OCI-LY7 (cell line): Measurements from ENCODE around the gene MS4A10. TPM values are rescaled to one million over a fixed set of nuclear protein-coding genes. Genes with fewer than 3 reads are reported as not detected.

Experiments
- BruUV-seq: library from RNA; stranded (reverse); fragments of 400-500 nt; replicated peaks from 2 replicates; lab custom pipeline; 2021; lab: Mats Ljungman, UMichigan
- CTCF ChIA-PET: fragments of 300-600 bp; sonication (Branson Sonifier 250); formaldehyde crosslinking; loops from one replicate; lab custom pipeline; 2022; ENCODE audit warnings: antibody characterized with exemption; ENCODE audit not compliant: unreplicated experiment; lab: Charles Lee
- POLR2A ChIA-PET: fragments of 300-600 bp; sonication (Branson Sonifier 250); formaldehyde crosslinking; loops from one replicate; lab custom pipeline; 2022; ENCODE audit warnings: antibody characterized with exemption; lab: Charles Lee
- DNase-seq: peaks from one replicate; pipeline ENCODE4 v3.0.0-alpha.2; 2015; ENCODE audit warnings: low spot score
- H2AFZ ChIP-seq: fragments of 200-600 bp; sonication (generic), shearing (Covaris generic); 2 replicates; pipeline ENCODE4 v1.6.1; 2014; ENCODE audit warnings: mild to moderate bottlenecking, antibody characterized with exemption, low read length, moderate library complexity
- H3K27ac ChIP-seq: fragments of 200-600 bp; sonication (generic); 2 replicates; pipeline ENCODE4 v1.5.1; 2014; ENCODE audit warnings: mixed run types, low read depth, mild to moderate bottlenecking, moderate library complexity, low read length, inconsistent platforms; ENCODE audit not compliant: poor library complexity, severe bottlenecking
- H3K36me3 ChIP-seq: fragments of 200-600 bp; sonication (generic); 2 replicates; pipeline ENCODE4 v1.6.1; 2014; ENCODE audit warnings: mild to moderate bottlenecking, antibody characterized with exemption, low read length, moderate library complexity, mixed read lengths; ENCODE audit not compliant: insufficient read depth
- H3K4me1 ChIP-seq: fragments of 200-600 bp; sonication (generic); 2 replicates; pipeline ENCODE4 v1.5.1; 2014; ENCODE audit warnings: mild to moderate bottlenecking, low read length; ENCODE audit not compliant: insufficient read depth, poor library complexity, severe bottlenecking
- H3K4me2 ChIP-seq: fragments of 200-600 bp; sonication (generic); 2 replicates; pipeline ENCODE4 v1.6.1; 2014; ENCODE audit warnings: mild to moderate bottlenecking, low read length
- H3K4me3 ChIP-seq: fragments of 200-600 bp; sonication (generic); 2 replicates; pipeline ENCODE4 v1.5.1; 2014; ENCODE audit warnings: mild to moderate bottlenecking, low read depth, low read length; ENCODE audit not compliant: poor library complexity, severe bottlenecking
- H3K79me2 ChIP-seq: fragments of 200-600 bp; sonication (generic); 2 replicates; pipeline ENCODE4 v1.6.1; 2016; ENCODE audit warnings: low read depth, mild to moderate bottlenecking, low read length, moderate library complexity, mixed read lengths; ENCODE audit not compliant: insufficient read depth
- H3K9me2 ChIP-seq: fragments of 200-600 bp; sonication (generic); 2 replicates; pipeline ENCODE4 v1.6.1; 2016; ENCODE audit warnings: mild to moderate bottlenecking, low read length, mixed read lengths; ENCODE audit not compliant: insufficient read depth
- H3K9me3 ChIP-seq: fragments of 200-600 bp; sonication (generic); 2 replicates; pipeline ENCODE4 v1.6.1; 2014; ENCODE audit warnings: mild to moderate bottlenecking, mixed run types, low read length, mixed read lengths
- H4K20me1 ChIP-seq: fragments of 200-600 bp; sonication (generic); 2 replicates; pipeline ENCODE4 v1.6.1; 2014; ENCODE audit warnings: mild to moderate bottlenecking, antibody characterized with exemption, low read length, moderate library complexity, mixed read lengths; ENCODE audit not compliant: insufficient read depth
- CTCF ChIP-seq: fragments of 200-600 bp; sonication (generic); conservative IDR thresholded peaks from 2 replicates; pipeline ENCODE4 v1.5.1; 2014; ENCODE audit warnings: mild to moderate bottlenecking, antibody characterized with exemption, low read length, moderate library complexity, mixed read lengths
- EZH2phosphoT487 ChIP-seq: fragments of 200-600 bp; sonication (generic); IDR thresholded peaks from 2 replicates; pipeline ENCODE4 v1.6.1; 2018; ENCODE audit warnings: low read depth, borderline replicate concordance, mild to moderate bottlenecking, mixed run types, antibody characterized with exemption, low read length, moderate library complexity, mixed read lengths
- intact Hi-C: fragments of 100-400 bp; cut with micrococcal nuclease; formaldehyde crosslinking; loops from one replicate; pipeline ENCODE4 v1.10.0; 2022; ENCODE audit not compliant: unreplicated experiment
- total RNA-seq, 2 experiments: library from RNA; depleted of rRNA in 1 of 2; stranded (reverse); fragments of >200 nt in 1 of 2; shearing (Covaris generic) in 1 of 2; gene quantifications; 2 replicates each; pipeline ENCODE4 v1.2.3, GENCODE V29; 2014 to 2022

Gene MS4A10
- total RNA-seq, 2 experiments from 2014 or later: not detected

- Histone ChIP-seq H3K79me2 (no peaks in the 10 kb centered on the region), H3K4me2 (no peak overlapping the region), H3K9me3 (peaks cover 7% of the 10 kb centered on the region; the same call in 1 of the 2 replicates), H3K36me3 (no peaks in the 10 kb centered on the region), H3K4me1 (no peaks in the 10 kb centered on the region), H2AFZ (no peak overlapping the region), H3K4me3 (no peak overlapping the region), H3K9me2 (no peaks in the 10 kb centered on the region), H3K27ac (no peak overlapping the region), H4K20me1 (no peaks in the 10 kb centered on the region)
- TF ChIP-seq CTCF (no peak), EZH2phosphoT487 (no peak)
- DNase-seq: no peak
- ChIA-PET CTCF (no interaction called here), POLR2A (interaction anchor here (0.6 kb wide), 1 partner anchor 1709 kb away, joined by 8 read pairs; no protein-coding TSS in a partner anchor)
- BruUV-seq: no TSS peak
- intact Hi-C loops: no loop called here
Measured at GRCh38 chr11:60809691-60810090, 24.6 kb downstream of the MS4A10 start.

DNA sequence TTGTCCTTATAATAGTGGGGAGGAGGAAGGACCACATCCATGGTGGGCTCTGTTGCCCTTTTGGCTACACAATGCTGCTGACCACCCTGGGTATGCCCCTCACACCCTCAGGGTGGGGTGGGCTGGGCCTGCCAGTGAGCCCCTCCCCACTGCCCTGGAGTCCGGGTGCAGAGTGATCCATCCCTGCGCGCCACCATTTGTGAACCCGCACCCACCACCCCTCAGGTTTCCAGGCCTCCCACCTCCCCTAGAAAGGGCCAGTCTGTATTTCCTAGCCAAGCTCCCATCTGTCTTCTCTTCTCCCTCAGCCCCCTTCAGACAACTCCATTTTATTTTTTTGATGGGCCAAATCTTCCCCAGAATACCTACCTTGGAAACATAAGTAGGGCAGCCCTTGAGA is 25.0 kb downstream of the MS4A10 start:
- no peak for DNase-seq
- no peaks in the 10 kb centered on the region for H3K9me2 ChIP-seq
- CTCF ChIA-PET: no interaction called here

More for the DNA sequence above, 25.0 kb downstream of the MS4A10 start:
- Histone ChIP-seq H4K20me1 (no peaks in the 10 kb centered on the region), H3K79me2 (no peaks in the 10 kb centered on the region), H3K4me2 (no peak overlapping the region), H3K4me1 (no peaks in the 10 kb centered on the region), H3K36me3 (no peaks in the 10 kb centered on the region), H3K9me3 (peaks cover 7% of the 10 kb centered on the region; the same call in 1 of the 2 replicates), H3K4me3 (no peak overlapping the region), H2AFZ (no peak overlapping the region), H3K27ac (no peak overlapping the region)
- no TSS peak for BruUV-seq
- intact Hi-C loops: no loop called here
- TF ChIP-seq EZH2phosphoT487: no peak
- no peak for TF ChIP-seq CTCF
- POLR2A ChIA-PET: interaction anchor here (0.6 kb wide), 1 partner anchor 1710 kb away, joined by 8 read pairs; no protein-coding TSS in a partner anchor
